ENCODE data around the gene TUBA4A. TPM values are rescaled to one million over a fixed set of nuclear protein-coding genes. Genes with fewer than 3 reads are reported as not detected.

TUBA4A gene
- total and polyA plus RNA-seq, 2 of the 8 experiments (the other 6 are each of a cell fraction or from before 2014, with no cell fraction given): 67.3 to 172 TPM

DNA sequence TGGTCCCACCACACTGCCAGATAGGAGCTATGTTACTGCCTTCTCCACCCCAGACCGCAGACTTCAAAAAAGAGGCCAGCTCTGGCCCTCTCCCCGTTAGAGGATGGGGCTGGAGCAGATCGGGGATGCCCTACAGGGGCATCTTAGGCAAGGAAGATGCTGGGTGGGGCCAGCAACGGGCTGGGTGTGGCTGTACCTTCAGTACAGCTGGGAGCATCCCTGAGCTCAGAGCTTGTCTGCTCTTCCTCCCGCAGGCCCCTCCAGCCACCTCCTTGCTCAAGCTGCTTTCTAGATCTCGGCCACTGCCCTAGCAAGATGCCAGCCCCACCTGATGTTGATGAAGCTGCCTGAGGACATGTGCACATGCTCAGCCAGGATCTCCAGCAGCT lies 45.6 kb upstream of the TUBA4A start (continued):
- no peak for TF ChIP-seq PHF8 (conservative IDR thresholded peaks at IDR 0.05; ENCODE audit: low read depth, low read length)
- TF ChIP-seq KDM5A (IDR thresholded peaks at IDR 0.05; ENCODE audit: low read length): no peak
- no peak for TF ChIP-seq SUZ12 (IDR thresholded peaks at IDR 0.05; ENCODE audit: low read length)
- TF ChIP-seq SP4 (IDR thresholded peaks at IDR 0.05; ENCODE audit: low read length): no peak
- TF ChIP-seq CTBP2 (IDR thresholded peaks at IDR 0.05; ENCODE audit: borderline replicate concordance, insufficient read depth, insufficient read length, low read length): no peak

All from H1 (cell line).